Loucy (cell line): Measurements from ENCODE around the gene KLHL10.
"Not testable (repeated sequence)": the region's sequence is repeated elsewhere in the genome, so short reads cannot be mapped to it uniquely, and the experiment has no call there.

ENCODE experiments used
- H2AFZ ChIP-seq: fragments of 200-600 bp; sonication (generic); 2 replicates; pipeline ENCODE4 v1.6.0; 2016; ENCODE audit warnings: antibody characterized with exemption, mild to moderate bottlenecking, low read length, moderate library complexity
- H3F3A ChIP-seq: fragments of 200-600 bp; 2 replicates; pipeline ENCODE4 v1.6.0; 2016; ENCODE audit warnings: antibody characterized with exemption, low read depth, mild to moderate bottlenecking
- H3K27me3 ChIP-seq: fragments of 200-600 bp; sonication (generic); 2 replicates; pipeline ENCODE4 v1.6.1; 2014; ENCODE audit warnings: low read length, mild to moderate bottlenecking; ENCODE audit not compliant: insufficient read depth, poor library complexity, severe bottlenecking
- H3K36me3 ChIP-seq: fragments of 200-600 bp; sonication (generic); 2 replicates; pipeline ENCODE4 v1.6.1; 2016; ENCODE audit warnings: low read length; ENCODE audit not compliant: insufficient read depth
- H3K4me1 ChIP-seq: fragments of 200-600 bp; sonication (generic); 2 replicates; pipeline ENCODE4 v1.5.1; 2014; ENCODE audit warnings: low read length, mild to moderate bottlenecking; ENCODE audit not compliant: insufficient read depth, poor library complexity, severe bottlenecking
- H3K4me2 ChIP-seq: fragments of 200-600 bp; sonication (generic); 2 replicates; pipeline ENCODE4 v1.6.0; 2014; ENCODE audit warnings: antibody characterized with exemption, low read length, low read depth, mild to moderate bottlenecking; ENCODE audit not compliant: poor library complexity, severe bottlenecking
- H3K4me3 ChIP-seq: fragments of 200-600 bp; sonication (generic); 2 replicates; pipeline ENCODE4 v1.5.1; 2014; ENCODE audit warnings: low read length, mild to moderate bottlenecking, mixed read lengths; ENCODE audit not compliant: poor library complexity, severe bottlenecking
- H3K79me2 ChIP-seq: fragments of 200-600 bp; sonication (generic); 2 replicates; pipeline ENCODE4 v1.6.1; 2014; ENCODE audit warnings: low read length; ENCODE audit not compliant: insufficient read depth
- H3K9ac ChIP-seq: fragments of 200-600 bp; sonication (generic); 2 replicates; pipeline ENCODE4 v1.6.0; 2014; ENCODE audit warnings: mild to moderate bottlenecking, low read depth, low read length, moderate library complexity; ENCODE audit not compliant: poor library complexity, severe bottlenecking
- H3K9me2 ChIP-seq: fragments of 200-600 bp; sonication (generic); replicated peaks from 2 replicates; pipeline ENCODE4 v1.6.1; 2016; ENCODE audit warnings: low read depth, low read length, mixed read lengths
- H3K9me3 ChIP-seq: fragments of 200-600 bp; sonication (generic); 2 replicates; pipeline ENCODE4 v1.6.1; 2014; ENCODE audit warnings: mild to moderate bottlenecking, antibody characterized with exemption, low read length, low read depth; ENCODE audit not compliant: insufficient read depth
- H4K20me1 ChIP-seq: fragments of 200-600 bp; sonication (generic); 2 replicates; pipeline ENCODE4 v1.6.0; 2014; ENCODE audit warnings: antibody characterized with exemption, low read length, mild to moderate bottlenecking; ENCODE audit not compliant: insufficient read depth, poor library complexity, severe bottlenecking
- CTCF ChIP-seq: fragments of 200-600 bp; sonication (generic); conservative IDR thresholded peaks from 2 replicates; pipeline ENCODE4 v1.5.1; 2014; ENCODE audit warnings: mild to moderate bottlenecking, antibody characterized with exemption, low read length
- EZH2phosphoT487 ChIP-seq: fragments of 200-600 bp; IDR thresholded peaks from 2 replicates; pipeline ENCODE4 v1.6.1; 2018; ENCODE audit warnings: antibody characterized with exemption, mild to moderate bottlenecking, moderate library complexity, borderline replicate concordance

KLHL10 gene

DNA sequence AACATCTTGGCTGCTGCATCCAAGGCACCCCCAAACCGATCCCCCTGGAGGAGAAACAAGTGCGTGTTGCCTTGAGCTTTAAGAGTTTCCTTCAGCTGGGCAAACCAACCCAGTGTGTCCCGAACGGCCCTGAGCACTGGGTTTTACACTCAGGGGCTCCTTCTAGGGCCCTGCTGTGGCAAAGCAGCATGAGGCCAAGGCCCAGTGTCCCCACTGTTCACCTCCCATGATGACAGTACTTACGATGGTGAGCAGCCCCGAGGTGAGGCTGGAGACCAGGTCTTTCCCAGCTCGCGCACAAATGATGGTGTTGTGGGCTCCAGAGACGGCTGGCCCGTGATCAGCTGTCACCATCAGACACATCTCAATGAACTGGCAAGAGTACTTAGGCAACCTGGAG lies 34.2 kb downstream of the KLHL10 start:
- H3K27me3 ChIP-seq = no peaks in the 10 kb centered on the region
- H3K9me3 ChIP-seq = no peaks in the 10 kb centered on the region
- H3K9ac ChIP-seq = no peak overlapping the region
- H2AFZ ChIP-seq = no peak overlapping the region
- H3K4me3 ChIP-seq = no peak overlapping the region
- no peaks in the 10 kb centered on the region for H3K4me1 ChIP-seq
- peaks cover 3% of the 10 kb centered on the region for H3F3A ChIP-seq
- no peaks in the 10 kb centered on the region for H3K9me2 ChIP-seq
- H3K79me2 ChIP-seq = no peaks in the 10 kb centered on the region
- no peak overlapping the region for H3K4me2 ChIP-seq
- TF ChIP-seq EZH2phosphoT487 (no peak), CTCF (no peak)
- peaks cover 77% of the 10 kb centered on the region; the same call in 1 of the 2 replicates for H3K36me3 ChIP-seq
- H4K20me1 ChIP-seq = no peaks in the 10 kb centered on the region

DNA sequence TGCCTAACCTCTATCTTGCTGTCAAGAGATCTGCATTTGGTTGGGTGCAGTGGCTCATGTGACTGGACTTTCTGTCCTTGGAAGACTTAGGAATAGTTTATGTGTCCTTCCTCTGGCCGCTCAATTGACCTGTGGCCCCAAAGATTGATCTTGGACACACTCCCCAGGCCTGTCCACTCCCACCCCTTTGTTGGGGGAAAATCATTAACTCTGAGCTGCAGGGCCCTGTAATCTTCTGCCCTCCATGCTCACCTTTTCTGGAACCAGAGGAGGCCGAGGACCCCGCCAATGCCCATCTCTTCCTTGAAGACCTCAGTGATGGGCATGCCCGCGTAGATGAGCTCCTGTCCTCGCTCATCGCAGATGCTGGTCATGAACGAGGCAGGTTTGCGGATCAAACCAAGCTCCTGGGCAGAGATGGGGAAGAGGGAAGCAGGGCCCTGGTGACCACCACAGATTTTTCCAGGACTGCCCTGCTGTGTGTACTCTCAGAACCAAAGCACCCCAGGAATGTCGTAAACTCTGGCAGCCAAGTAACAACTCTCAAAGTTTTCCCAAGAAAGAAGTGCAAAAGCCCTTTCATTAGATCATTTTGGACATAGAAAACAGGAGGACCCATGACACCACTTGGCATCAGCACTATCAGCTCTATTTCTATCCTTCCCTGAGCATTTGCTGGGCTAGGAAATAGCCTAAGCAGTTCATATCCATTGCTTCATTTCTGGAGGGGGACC lies 36.1 kb downstream of the KLHL10 start:
- H3K9me3 ChIP-seq = no peaks in the 10 kb centered on the region
- H3K36me3 ChIP-seq = peaks cover 77% of the 10 kb centered on the region
- H3K4me1 ChIP-seq = no peaks in the 10 kb centered on the region
- no peaks in the 10 kb centered on the region for H4K20me1 ChIP-seq
- no peaks in the 10 kb centered on the region for H3K9me2 ChIP-seq
- TF ChIP-seq EZH2phosphoT487 (no peak), CTCF (no peak)
- H3F3A ChIP-seq = no peaks in the 10 kb centered on the region; the same call in 1 of the 2 replicates
- H3K27me3 ChIP-seq = no peaks in the 10 kb centered on the region
- H3K4me3 ChIP-seq = no peak overlapping the region
- no peak overlapping the region for H3K4me2 ChIP-seq
- H2AFZ ChIP-seq = no peak overlapping the region
- H3K79me2 ChIP-seq = no peaks in the 10 kb centered on the region
- H3K9ac ChIP-seq = no peak overlapping the region

DNA sequence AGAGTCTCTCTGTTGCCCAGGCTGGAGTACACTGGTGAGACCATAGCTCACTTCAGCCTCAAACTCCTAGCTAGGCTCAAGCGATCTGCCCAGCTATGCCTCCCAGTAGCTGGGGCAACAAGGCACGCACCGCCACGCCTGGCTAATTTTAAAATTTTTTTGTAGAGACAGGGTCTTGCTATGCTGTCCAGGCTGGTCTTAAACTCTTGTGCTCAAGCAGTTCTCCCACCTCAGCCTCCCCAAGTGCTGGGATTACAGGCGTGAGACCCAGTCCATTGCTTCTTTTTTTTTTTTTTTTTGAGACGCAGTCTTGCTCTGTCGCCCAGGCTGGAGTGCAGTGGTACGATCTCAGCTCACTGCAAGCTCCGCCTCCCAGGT lies 36.7 kb downstream of the KLHL10 start:
- H3K9ac ChIP-seq, H3F3A ChIP-seq, H3K27me3 ChIP-seq, H3K9me2 ChIP-seq, H3K4me1 ChIP-seq, H3K4me2 ChIP-seq, H2AFZ ChIP-seq, H3K4me3 ChIP-seq, H3K79me2 ChIP-seq, H3K9me3 ChIP-seq, H4K20me1 ChIP-seq: not testable (repeated sequence)
- H3K36me3 ChIP-seq = peaks cover 76% of the 10 kb centered on the region

- H3K9ac ChIP-seq = no peak overlapping the region
- no peaks in the 10 kb centered on the region for H3K27me3 ChIP-seq
- H3K4me1 ChIP-seq = no peaks in the 10 kb centered on the region
- H2AFZ ChIP-seq = no peak overlapping the region
- H3K79me2 ChIP-seq = no peaks in the 10 kb centered on the region; the same call in 1 of the 2 replicates
- H3K9me3 ChIP-seq = no peaks in the 10 kb centered on the region
- no peaks in the 10 kb centered on the region for H3K9me2 ChIP-seq
- no peaks in the 10 kb centered on the region for H4K20me1 ChIP-seq
- H3K4me2 ChIP-seq = no peak overlapping the region
- TF ChIP-seq CTCF (no peak), EZH2phosphoT487 (no peak)
- H3K36me3 ChIP-seq = peaks cover 71% of the 10 kb centered on the region
- H3K4me3 ChIP-seq = no peak overlapping the region
- H3F3A ChIP-seq = no peaks in the 10 kb centered on the region
These were observed 42.5 kb downstream of the KLHL10 start for GRCh38 chr17:41880130-41880529.
